ENCODE results near the gene HS6ST2.

GRCh38 chrX:132822634-132823012 is 135.8 kb downstream of the HS6ST2 start:
- TF ChIP-seq, protein P1, sequence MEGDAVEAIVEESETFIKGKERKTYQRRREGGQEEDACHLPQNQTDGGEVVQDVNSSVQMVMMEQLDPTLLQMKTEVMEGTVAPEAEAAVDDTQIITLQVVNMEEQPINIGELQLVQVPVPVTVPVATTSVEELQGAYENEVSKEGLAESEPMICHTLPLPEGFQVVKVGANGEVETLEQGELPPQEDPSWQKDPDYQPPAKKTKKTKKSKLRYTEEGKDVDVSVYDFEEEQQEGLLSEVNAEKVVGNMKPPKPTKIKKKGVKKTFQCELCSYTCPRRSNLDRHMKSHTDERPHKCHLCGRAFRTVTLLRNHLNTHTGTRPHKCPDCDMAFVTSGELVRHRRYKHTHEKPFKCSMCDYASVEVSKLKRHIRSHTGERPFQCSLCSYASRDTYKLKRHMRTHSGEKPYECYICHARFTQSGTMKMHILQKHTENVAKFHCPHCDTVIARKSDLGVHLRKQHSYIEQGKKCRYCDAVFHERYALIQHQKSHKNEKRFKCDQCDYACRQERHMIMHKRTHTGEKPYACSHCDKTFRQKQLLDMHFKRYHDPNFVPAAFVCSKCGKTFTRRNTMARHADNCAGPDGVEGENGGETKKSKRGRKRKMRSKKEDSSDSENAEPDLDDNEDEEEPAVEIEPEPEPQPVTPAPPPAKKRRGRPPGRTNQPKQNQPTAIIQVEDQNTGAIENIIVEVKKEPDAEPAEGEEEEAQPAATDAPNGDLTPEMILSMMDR (IDR thresholded peaks at IDR 0.05): no peak
- TF ChIP-seq POLR2A (IDR thresholded peaks at IDR 0.05): no peak
